Measurements from ENCODE around the gene TPST2.

The TPST2 gene

DNA sequence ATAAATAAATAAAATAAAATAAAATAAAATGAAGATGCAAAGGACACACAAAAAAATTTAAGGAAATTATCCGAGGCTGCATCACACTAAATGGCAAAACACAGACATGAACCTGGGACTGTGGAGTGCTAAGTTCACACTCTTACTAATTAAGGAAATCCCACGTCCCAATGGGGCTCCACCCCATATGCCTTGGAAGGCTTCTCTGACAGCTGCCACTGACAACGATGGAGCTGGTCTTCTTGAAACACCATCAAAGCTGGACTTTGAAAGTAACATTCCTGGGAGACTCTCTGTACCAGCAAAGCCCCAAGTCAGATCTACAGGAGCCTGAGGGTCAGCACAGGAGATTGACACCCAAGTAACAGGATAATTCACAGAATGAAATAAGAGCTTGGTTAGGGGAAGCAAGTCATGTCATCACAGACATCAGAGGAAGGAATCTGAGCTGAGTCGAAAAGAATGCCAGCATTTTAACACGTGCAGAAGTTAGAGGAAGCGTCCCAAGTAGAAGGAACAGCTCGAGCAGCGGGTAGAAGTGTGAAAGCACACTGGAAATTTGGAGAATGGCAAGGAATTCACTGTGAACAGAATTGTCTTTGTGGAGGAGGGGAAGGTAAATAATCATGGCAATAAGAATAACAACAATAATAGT, 13.8 kb downstream of the TPST2 start:
- H3K27ac Mint-ChIP-seq: peak overlapping the region in 1 of 2 donors; percentile 13
- ATAC-seq (no peak), DNase-seq (no peak)
- H3K4me3 Mint-ChIP-seq: no peak overlapping the region
- peaks cover 81% of the 10 kb centered on the region for H3K4me1 Mint-ChIP-seq
- no peaks in the 10 kb centered on the region for H3K27me3 Mint-ChIP-seq
- no peaks in the 10 kb centered on the region for H3K9me3 Mint-ChIP-seq

DNA sequence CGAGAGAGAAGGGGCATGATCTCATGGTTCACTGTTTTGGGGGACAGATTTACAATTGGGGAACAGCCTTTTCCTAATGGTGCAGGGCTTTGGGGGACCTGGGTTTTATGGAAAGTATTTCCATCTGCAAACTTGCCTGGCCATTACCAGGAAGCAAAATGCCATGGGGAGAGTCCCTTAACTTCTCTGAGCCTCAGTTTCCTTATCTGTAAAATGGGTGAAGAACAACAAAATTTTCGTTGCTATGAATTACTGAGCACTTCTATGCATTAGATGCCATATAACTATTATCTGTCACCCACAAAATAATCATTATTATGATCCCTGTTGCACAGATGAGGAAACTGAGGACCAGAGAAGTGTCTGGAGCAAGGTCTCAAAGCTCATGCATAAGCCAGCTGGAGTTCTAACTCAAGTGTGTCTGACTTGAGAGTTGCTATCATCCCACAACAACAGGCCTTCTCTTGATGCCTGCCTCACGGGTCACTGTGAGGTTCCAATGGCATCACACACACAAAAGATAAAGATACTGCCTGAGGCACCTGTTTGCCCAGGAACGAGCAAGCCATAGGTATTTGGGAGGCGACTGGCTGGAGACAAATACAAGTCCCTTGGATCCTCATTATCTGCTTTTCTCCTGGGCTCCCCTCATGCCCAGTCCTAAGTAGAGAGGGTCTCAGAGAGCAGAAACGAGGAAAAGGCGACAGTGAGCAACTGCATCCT, 15.8 kb downstream of the TPST2 start:
- Mint-ChIP-seq H3K4me3 (peak overlapping the region in 1 of 2 donors; percentile 56), H3K27me3 (no peaks in the 10 kb centered on the region), H3K27ac (peak overlapping the region in 1 of 2 donors; percentile 84), H3K9me3 (no peaks in the 10 kb centered on the region), H3K4me1 (peaks cover 81% of the 10 kb centered on the region)
- DNase-seq: no peak
- ATAC-seq: no peak

DNA sequence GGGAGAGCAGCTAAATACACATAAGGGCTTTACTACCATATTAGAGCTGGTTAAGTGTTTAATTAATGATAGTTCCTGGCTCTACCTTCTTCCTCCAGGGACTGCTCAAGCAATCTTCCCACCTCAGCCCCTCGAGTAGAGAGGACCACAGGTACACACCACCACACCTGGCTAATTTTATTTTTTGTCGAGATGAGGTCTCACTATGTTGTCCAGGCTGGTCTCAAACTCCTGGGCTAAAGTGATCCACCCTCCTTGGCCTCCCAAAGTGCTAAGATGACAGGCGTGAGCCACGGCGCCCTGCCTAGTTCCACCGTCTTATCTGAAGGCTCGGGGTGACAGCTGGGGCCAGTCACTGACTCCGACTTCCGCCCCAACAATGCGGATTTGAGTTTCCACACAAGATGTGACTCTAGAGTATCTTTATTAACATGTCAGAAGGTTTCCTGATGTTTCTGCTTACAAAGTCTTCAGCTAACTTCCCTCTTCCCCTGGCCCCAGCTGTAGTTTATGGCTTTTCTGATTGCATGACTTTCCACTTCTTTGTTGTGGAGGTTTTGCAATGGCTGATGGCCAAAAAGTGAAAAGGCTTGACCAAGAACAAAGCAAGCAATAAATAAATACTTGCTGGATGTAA, 16.8 kb downstream of the TPST2 start:
- peak; percentile 66 for ATAC-seq
- H3K27me3 Mint-ChIP-seq: no peaks in the 10 kb centered on the region
- peak overlapping the region; percentile 56 to 84 for H3K27ac Mint-ChIP-seq
- H3K4me1 Mint-ChIP-seq: peaks cover 81% of the 10 kb centered on the region
- DNase-seq: no peak
- peak overlapping the region; percentile 48 to 56 for H3K4me3 Mint-ChIP-seq
- no peaks in the 10 kb centered on the region for H3K9me3 Mint-ChIP-seq

DNA sequence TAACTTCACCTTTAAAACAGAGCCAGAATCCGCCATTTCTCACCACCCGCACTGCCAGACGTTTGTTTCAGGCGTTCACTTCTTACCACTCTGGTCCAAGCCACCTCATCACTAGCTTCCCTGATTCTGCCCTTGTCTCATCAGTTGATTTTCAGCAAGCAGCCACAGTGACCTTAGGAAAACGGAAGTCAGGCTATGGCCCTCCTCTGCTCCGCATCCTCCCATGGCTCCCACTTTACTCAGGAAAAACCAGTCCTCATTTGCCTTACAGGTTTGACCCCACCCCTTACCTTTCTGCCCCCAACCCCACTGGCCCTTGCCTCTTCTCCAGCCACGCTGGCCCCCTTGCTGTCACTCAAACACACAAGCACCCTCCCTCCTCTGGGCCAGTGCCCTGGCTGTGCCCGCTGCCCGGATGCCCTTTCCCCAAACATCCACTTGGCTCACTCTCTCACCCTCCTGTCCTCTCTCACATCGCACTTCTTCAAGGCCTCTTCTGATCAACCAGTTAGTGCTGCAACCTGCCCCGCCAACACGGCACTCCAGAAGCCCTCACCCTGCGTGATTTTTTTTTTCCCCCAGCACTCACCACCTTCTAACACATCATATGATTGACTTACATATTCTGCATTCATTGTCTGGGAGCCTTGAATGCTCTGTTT, 18.9 kb downstream of the TPST2 start:
- Mint-ChIP-seq H3K27ac (peak overlapping the region in 1 of 2 donors; percentile 26), H3K4me1 (peaks cover 96% of the 10 kb centered on the region), H3K4me3 (peak overlapping the region in 1 of 2 donors; percentile 11), H3K9me3 (no peaks in the 10 kb centered on the region), H3K27me3 (no peaks in the 10 kb centered on the region)
- DNase-seq (no peak), ATAC-seq (peak; percentile 28)

DNA sequence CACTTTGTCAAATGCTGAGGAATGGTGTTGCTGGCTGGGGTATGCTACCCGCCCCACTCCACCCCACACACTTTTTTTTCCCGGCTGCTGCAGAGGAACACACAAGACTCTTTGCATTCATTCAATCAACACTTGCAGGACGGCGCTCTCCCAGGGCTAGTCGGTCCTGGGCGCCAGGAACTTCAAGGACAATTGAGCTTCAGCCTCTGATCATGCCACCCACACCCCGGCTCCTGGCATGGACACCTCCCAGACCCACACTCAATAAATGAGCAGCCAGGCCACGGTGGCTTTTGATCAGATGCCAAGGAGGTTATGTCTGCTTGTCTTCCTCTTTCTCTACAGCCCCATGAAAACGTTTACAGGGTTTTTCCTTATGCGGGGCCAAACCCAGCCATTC, 19.8 kb downstream of the TPST2 start:
- H3K27ac Mint-ChIP-seq: peak overlapping the region in 1 of 2 donors; percentile 68
- H3K9me3 Mint-ChIP-seq: no peaks in the 10 kb centered on the region
- H3K27me3 Mint-ChIP-seq: no peaks in the 10 kb centered on the region
- H3K4me3 Mint-ChIP-seq: no peak overlapping the region
- ATAC-seq (no peak), DNase-seq (no peak)
- peaks cover 96% of the 10 kb centered on the region for H3K4me1 Mint-ChIP-seq

DNA sequence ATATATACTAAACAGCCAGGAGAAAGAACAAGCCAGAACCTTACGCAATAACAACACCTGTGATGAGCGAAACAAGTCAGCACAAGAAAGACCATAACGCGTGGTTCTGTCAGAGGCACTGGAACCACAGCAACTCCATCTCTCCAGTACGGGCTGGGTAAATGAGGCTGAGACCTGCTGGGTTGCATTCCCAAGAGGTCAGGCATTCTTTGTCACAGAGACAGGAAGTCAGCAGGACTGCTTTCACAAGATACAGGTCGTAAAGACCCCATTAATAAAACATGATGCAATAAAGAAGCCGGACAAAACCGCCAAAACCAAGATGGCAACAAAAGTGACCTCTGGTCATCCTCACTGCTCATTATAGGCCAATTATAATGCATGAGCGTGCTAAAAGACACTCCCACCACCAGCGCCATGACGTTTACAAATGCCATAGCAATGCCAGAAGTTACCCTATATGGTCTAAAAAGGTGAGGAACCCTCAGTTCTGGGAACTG, 21.7 kb downstream of the TPST2 start:
- no peak overlapping the region for H3K4me3 Mint-ChIP-seq
- H3K4me1 Mint-ChIP-seq: peaks cover 96% of the 10 kb centered on the region
- H3K9me3 Mint-ChIP-seq: no peaks in the 10 kb centered on the region
- no peaks in the 10 kb centered on the region for H3K27me3 Mint-ChIP-seq
- ATAC-seq (no peak), DNase-seq (no peak)
- H3K27ac Mint-ChIP-seq: peak overlapping the region in 1 of 2 donors; percentile 65

DNA sequence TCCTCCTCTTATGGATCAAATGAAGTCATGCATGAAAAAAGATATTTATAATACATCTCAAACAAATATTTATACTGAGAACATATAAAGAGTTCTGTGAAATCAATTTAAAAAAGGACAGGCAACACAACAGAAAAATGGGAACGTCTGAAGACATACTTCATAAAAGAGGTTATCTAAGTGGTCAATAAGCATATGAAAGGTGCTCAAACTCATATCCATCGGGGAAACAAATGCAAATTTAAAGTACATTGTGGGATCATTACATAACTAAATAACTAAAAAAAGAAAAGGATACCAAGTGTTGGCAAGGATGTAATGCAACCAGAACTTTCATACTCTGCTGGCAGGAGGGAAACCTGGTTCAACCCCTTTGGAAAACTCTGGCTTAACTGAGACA, 22.3 kb downstream of the TPST2 start:
- Mint-ChIP-seq H3K4me3 (no peak overlapping the region), H3K27ac (no peak overlapping the region), H3K4me1 (peaks cover 96% of the 10 kb centered on the region), H3K27me3 (no peaks in the 10 kb centered on the region), H3K9me3 (no peaks in the 10 kb centered on the region)
- DNase-seq (no peak), ATAC-seq (no peak)

DNA sequence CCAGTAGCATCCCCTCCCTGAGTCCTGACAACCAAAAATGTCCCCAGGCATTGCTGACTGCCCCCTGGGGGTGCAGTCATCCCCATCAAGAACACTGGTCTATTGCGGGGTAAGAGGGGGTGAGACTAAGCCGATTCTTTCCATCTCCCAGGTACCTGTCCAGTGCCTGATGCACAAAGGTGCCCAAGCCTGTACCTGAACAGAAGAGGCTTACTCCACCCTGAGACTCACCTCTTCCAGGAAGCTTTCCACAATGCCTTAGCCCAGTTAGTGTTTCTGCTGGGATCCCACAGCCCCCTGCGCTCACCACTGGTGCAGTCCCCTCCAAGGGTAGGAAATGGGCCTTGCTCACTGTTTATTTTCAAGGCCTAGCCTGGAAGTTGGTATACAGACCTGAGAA, 22.9 kb downstream of the TPST2 start:
- no peak for ATAC-seq
- Mint-ChIP-seq H3K9me3 (no peaks in the 10 kb centered on the region), H3K4me3 (no peak overlapping the region), H3K27me3 (no peaks in the 10 kb centered on the region), H3K27ac (no peak overlapping the region), H3K4me1 (peaks cover 96% of the 10 kb centered on the region)
- DNase-seq: no peak

DNA sequence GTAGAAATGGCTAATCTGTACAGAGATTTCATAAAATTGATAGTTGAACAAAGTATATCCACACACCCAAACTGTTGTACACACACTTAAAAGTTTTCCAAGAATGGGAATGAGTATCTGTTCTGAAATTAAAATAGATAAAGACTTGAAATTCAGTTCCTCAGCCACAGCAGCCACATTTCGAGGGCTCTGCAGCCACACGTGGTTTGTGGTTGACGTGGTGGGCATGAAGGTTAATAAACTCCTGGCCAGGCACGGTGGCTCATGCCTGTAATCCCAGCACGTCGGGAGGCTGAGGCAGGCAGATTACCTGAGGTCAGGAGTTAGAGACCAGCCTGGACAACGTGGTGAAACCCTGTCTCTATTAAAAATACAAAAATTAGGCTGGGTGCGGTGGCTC, 24.0 kb downstream of the TPST2 start:
- Mint-ChIP-seq H3K9me3 (no peaks in the 10 kb centered on the region), H3K4me1 (peaks cover 90% of the 10 kb centered on the region), H3K27me3 (no peaks in the 10 kb centered on the region), H3K4me3 (no peak overlapping the region), H3K27ac (no peak overlapping the region)
- no peak for ATAC-seq
- peak in 1 of 2 donors; percentile 31 for DNase-seq

DNA sequence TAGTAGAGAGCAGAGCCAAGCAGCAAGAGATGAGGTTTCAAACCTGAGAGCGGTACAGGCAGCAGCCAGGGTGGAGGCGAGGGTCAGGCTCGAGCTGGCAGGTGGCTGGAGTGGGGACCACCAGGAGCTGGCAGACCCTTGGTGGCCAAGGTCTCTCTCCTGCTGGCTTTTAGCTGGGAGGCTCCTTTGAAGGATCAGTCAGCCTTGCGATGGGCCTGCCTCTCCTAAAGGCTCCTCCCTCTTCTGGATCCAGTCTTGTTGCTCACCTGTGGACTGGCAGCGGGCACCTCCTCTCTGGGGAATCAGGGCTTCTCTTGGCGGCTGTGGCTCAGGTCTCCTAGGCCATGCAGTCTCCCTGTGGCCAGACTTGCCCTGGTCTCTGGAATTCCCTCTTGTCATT, 24.8 kb downstream of the TPST2 start:
- H3K4me3 Mint-ChIP-seq: no peak overlapping the region
- H3K9me3 Mint-ChIP-seq: no peaks in the 10 kb centered on the region
- H3K27me3 Mint-ChIP-seq: no peaks in the 10 kb centered on the region
- no peak for DNase-seq
- peak overlapping the region in 1 of 2 donors; percentile 82 for H3K27ac Mint-ChIP-seq
- no peak for ATAC-seq
- peaks cover 90% of the 10 kb centered on the region for H3K4me1 Mint-ChIP-seq

DNA sequence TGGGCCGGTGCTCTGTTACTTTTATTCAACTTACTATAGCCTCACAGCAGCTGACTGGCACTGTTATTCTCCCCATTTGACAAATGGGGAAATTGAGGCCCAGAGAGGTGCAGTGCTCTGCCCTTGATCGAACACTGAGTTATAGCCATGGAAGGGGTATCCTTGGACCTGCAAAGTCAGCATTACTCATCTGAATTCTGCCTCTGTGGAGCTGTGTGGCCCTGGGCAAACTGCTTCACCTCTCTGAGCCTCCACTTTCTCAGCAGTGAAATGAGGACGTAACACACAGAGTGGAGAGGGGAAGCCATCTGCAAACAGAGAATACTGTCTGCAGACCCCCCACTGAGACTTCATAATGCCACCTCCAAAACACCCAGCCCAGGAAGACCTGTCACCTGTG, 25.3 kb downstream of the TPST2 start:
- H3K4me3 Mint-ChIP-seq: no peak overlapping the region
- ATAC-seq (no peak), DNase-seq (no peak)
- peak overlapping the region in 1 of 2 donors; percentile 73 for H3K27ac Mint-ChIP-seq
- H3K27me3 Mint-ChIP-seq: no peaks in the 10 kb centered on the region
- no peaks in the 10 kb centered on the region for H3K9me3 Mint-ChIP-seq
- H3K4me1 Mint-ChIP-seq: peaks cover 90% of the 10 kb centered on the region

DNA sequence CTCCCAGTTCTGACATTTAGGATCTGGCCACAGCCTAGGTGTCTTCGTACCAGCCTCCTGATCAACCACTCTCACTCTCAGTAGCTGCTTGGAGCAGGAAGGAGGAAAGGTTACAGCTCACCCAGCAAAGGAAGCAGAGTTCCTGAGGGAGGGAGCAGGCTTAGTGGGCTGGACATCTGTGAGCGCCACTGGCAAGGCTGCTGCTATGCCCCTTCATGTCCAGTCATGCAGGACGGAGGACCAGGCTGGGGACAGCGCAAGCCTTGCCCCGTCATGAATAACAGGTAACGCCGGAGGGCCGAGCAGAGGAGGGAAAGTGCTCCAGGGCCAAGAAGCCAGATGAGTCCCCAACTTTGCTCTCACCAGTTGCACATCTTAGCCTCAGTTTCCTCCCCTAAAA, 25.8 kb downstream of the TPST2 start:
- peaks cover 88% of the 10 kb centered on the region for H3K4me1 Mint-ChIP-seq
- no peak for ATAC-seq
- no peaks in the 10 kb centered on the region for H3K27me3 Mint-ChIP-seq
- no peaks in the 10 kb centered on the region for H3K9me3 Mint-ChIP-seq
- H3K4me3 Mint-ChIP-seq: no peak overlapping the region
- no peak for DNase-seq
- peak overlapping the region in 1 of 2 donors; percentile 73 for H3K27ac Mint-ChIP-seq

DNA sequence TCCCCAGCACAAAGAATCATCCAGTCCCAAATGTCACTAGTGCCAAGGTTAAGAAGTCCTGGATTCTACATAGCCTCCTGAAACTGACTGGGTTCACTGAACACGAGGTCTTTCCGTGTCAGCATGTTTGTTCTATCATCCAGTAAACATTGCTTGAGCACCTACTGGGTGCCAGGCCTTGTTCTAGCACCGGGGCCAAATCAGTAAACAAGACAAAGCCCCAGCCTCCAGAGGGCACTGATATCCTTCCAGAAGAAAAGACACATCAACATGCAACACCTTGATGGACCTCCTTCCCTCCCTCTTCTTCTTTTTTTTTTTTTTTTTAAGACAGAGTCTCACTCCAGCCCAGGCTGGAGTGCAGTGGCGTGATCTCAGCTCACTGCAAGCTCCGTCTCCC, 26.9 kb downstream of the TPST2 start:
- H3K4me3 Mint-ChIP-seq: no peak overlapping the region
- H3K27ac Mint-ChIP-seq: peak overlapping the region in 1 of 2 donors; percentile 95
- no peaks in the 10 kb centered on the region for H3K27me3 Mint-ChIP-seq
- no peak for ATAC-seq
- no peaks in the 10 kb centered on the region for H3K9me3 Mint-ChIP-seq
- peaks cover 86% of the 10 kb centered on the region for H3K4me1 Mint-ChIP-seq
- DNase-seq: no peak

DNA sequence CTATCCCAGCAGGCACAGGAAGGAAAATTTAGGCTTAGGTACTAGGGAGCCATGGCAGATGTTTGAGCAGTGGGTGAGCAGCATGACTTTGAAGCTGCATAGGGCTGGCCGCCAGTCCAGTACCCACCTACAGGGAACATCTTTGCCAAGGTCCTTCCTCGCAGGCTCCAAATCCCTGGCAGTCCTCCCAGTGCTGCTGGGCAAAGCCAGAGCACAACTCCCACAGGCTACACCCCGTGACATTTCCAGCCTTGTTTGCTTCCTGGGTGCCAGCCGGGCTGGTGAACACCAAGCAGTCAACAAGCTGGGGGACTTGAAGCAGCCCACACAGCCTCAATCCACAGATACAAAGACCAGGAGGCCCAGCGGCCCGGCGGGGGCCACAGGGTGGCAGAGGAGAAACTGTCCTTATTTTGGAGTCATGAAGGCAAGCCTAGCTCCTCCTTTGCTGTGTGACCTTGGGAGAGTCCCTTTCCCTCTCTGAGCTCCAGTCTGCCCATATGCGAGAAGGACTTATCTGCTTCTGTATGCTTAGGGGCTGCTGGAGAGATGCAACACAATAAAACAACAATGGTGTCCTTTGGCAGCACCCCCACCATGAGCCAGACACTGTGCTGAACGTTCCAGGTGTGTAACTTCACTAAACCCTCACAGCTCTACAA, 28.0 kb downstream of the TPST2 start:
- H3K4me1 Mint-ChIP-seq: peaks cover 84% of the 10 kb centered on the region
- no peak for DNase-seq
- H3K27ac Mint-ChIP-seq: peak overlapping the region in 1 of 2 donors; percentile 63

DNA sequence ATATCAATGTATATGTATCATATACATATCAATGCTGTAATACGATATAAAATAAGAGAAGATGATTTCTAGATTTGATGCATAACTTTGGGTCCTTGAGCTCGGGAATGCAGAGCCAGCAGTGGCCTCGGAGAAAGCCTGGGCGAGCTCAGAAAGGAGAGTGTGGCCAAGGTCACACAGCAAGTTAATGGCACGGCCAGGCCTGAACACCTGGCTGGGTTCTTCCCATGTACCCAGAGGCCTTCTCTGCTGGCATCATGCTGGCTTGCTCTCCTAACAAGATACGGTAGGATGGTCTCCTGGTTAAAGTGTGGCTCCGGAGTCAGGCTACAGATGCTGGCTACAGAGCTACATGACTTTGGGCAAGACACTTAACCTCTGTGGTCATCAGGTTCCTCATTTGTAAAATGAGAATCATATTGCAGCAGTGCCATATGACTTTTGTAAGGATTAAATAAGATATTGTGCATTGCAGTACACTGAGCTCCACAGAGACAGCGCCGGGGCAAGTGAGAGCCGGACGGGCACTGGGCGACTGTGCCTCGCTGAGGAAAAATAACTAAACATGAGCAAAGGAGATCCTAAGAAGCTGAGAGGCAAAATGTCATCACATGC, 29.9 kb downstream of the TPST2 start:
- Mint-ChIP-seq H3K27me3 (no peaks in the 10 kb centered on the region), H3K27ac (peak overlapping the region; percentile 22 to 42), H3K4me3 (no peak overlapping the region), H3K4me1 (peaks cover 74% of the 10 kb centered on the region), H3K9me3 (no peaks in the 10 kb centered on the region)
- ATAC-seq: no peak
- DNase-seq: no peak

More for the DNA sequence above, 28.0 kb downstream of the TPST2 start:
- Mint-ChIP-seq H3K27me3 (no peaks in the 10 kb centered on the region), H3K4me3 (no peak overlapping the region), H3K9me3 (no peaks in the 10 kb centered on the region)
- no peak for ATAC-seq

Measured in stimulated activated naive CD8-positive, alpha-beta T cell treated with anti-CD3 and anti-CD28 coated beads, Interleukin-15, amount 100 ng/mL, for 72 hours (primary cell).